Heart left ventricle (tissue), 13 donors: Measurements from ENCODE around the gene ACSL6.

Experiments used
- CTCF ChIP-seq, 12 donors: fragments of 200-600 bp; sonication (generic) in 4 of 12; IDR thresholded peaks; one replicate each; pipeline versions ENCODE4 v1.5.0 to v1.8.0; 2018 to 2022; ENCODE audit warnings: antibody characterized with exemption in 12 of 12, mild to moderate bottlenecking in 5 of 12
- POLR2A ChIP-seq, 2 donors: fragments of 450-650 bp; IDR thresholded peaks; one replicate each; pipeline ENCODE4 v1.6.1; 2017; ENCODE audit warnings: antibody characterized with exemption in 2 of 2, mild to moderate bottlenecking in 2 of 2, moderate library complexity in 2 of 2
- donor health status: ischemic (EF 13 %, LVEDD 7.1; RV severe dilation, severe dysfunction).
- donor health status: DM: no; HTN: yes; CAD: no.
- donor health status: DM: no; HTN: no; CAD: no.
- donor health status: ischemic (EF 25% LVEDD 6.9; RV normal size, moderate dysfunction).
- donor health status: ischemic (EF 25% LVEDD 5.7; RV mildly dilated, moderate dysfunction).
- donor health status: ischemic (EF 35%, LVEDD 5.7; RV mildly dilated, moderate dysfunction).
- donor health status: nonischemic (EF 11% LVEDD 7.7; RV severe dilation, severe dysfunction).
- donor health status: DM: yes; HTN: yes; CAD: no.
- donor health status: PGD.
- donor health status: ischemic (EF 29% LVEDD 5.4; RV normal size, mild dysfunction).
- donor health status: nonischemic (EF 23%, LVEDD 6.1; RV moderate dilation, normal function).

- TF ChIP-seq CTCF (IDR thresholded peaks at IDR 0.05) (no peak), POLR2A (IDR thresholded peaks at IDR 0.05) (no peak)
These were observed 10.2 kb upstream of the ACSL6 start for GRCh38 chr5:132021654-132022053.
